Lung (tissue), 12 donors: ENCODE data around the gene CABP5. TPM values are rescaled to one million over a fixed set of nuclear protein-coding genes. Genes with fewer than 3 reads are reported as not detected.

ENCODE experiments used
- ATAC-seq: fragments of 200-7000 bp; cut with Tn5 transposase; one replicate; pipeline ENCODE4 v1.9.1; 2020; ENCODE audit warnings: moderate number of reproducible peaks; ENCODE audit not compliant: insufficient read depth, low FRiP score
- DNase-seq, 3 donors: peaks; one replicate each; pipeline ENCODE4 v3.0.0-alpha.2; 2013 to 2017
- H3K27ac ChIP-seq, 2 donors: one replicate each; pipeline ENCODE4 v1.5.1; 2013; ENCODE audit warnings: mild to moderate bottlenecking in 2 of 2, moderate library complexity in 2 of 2, control low read depth in 1 of 2, inconsistent platforms in 1 of 2, low read depth in 1 of 2, low read length in 1 of 2
- H3K27me3 ChIP-seq, 3 donors: one replicate each; pipeline ENCODE4 v1.5.1; 2013; ENCODE audit warnings: low read length in 2 of 3; ENCODE audit not compliant: control insufficient read depth in 3 of 3, insufficient read depth in 3 of 3
- H3K36me3 ChIP-seq, 4 donors: one replicate each; pipeline ENCODE4 v1.5.1; 2013; ENCODE audit warnings: low read length in 4 of 4, mild to moderate bottlenecking in 1 of 4, moderate library complexity in 1 of 4; ENCODE audit not compliant: control insufficient read depth in 4 of 4, insufficient read depth in 4 of 4
- H3K4me1 ChIP-seq, 5 donors: one replicate each; pipeline ENCODE4 v1.5.1; 2013; ENCODE audit warnings: low read length in 5 of 5, mild to moderate bottlenecking in 2 of 5, moderate library complexity in 1 of 5; ENCODE audit not compliant: control insufficient read depth in 5 of 5, insufficient read depth in 5 of 5
- H3K4me3 ChIP-seq: one replicate; pipeline ENCODE4 v1.5.1; 2013; ENCODE audit warnings: mild to moderate bottlenecking, control low read depth, moderate library complexity
- H3K9ac ChIP-seq, 2 donors: one replicate each; pipeline ENCODE4 v1.5.1; 2013; ENCODE audit warnings: low read length in 2 of 2, control low read depth in 1 of 2; ENCODE audit not compliant: insufficient read depth in 1 of 2
- H3K9me3 ChIP-seq, 4 donors: one replicate each; pipeline ENCODE4 v1.5.1; 2013; ENCODE audit warnings: low read length in 3 of 4, mild to moderate bottlenecking in 1 of 4, moderate library complexity in 1 of 4; ENCODE audit not compliant: control insufficient read depth in 4 of 4, insufficient read depth in 3 of 4
- WGBS, 2 donors: extraction: QIAGEN DNeasy Blood & Tissue Kit; methylation state at CpG; one replicate each; pipeline ENCODE4 v1.1.7; 2013; 5-methylcytosine and 5-hydroxymethylcytosine counted together
- polyA plus RNA-seq, 2 donors: library from polyadenylated mRNA; stranded (reverse); fragments of 200-250 nt; gene quantifications; one replicate each; pipeline ENCODE4 v1.2.1, GENCODE V29; 2013
- total RNA-seq, 2 donors: library from RNA; depleted of rRNA in 1 of 2; stranded (reverse); fragments of >200 nt in 1 of 2; gene quantifications; one replicate each; pipeline ENCODE4 v1.2.1, GENCODE V29; 2014 to 2021
- TF ChIP-seq, protein P1 (sequence below): IDR thresholded peaks from 2 replicates; pipeline ENCODE4 v1.5.1; 2012; ENCODE audit warnings: mild to moderate bottlenecking; ENCODE audit errors: control extremely low read depth, extremely low read depth
- donor health status: control.
- donor health status: control.
- donor health status: Bipolar disorder and iron deficiency.
- donor health status: healthy.
- donor health status: DM: yes; HTN: yes; CAD: no.

CABP5 gene
- total and polyA plus RNA-seq, 4 donors = 0.07 to 0.14 TPM; not detected in 2

DNA sequence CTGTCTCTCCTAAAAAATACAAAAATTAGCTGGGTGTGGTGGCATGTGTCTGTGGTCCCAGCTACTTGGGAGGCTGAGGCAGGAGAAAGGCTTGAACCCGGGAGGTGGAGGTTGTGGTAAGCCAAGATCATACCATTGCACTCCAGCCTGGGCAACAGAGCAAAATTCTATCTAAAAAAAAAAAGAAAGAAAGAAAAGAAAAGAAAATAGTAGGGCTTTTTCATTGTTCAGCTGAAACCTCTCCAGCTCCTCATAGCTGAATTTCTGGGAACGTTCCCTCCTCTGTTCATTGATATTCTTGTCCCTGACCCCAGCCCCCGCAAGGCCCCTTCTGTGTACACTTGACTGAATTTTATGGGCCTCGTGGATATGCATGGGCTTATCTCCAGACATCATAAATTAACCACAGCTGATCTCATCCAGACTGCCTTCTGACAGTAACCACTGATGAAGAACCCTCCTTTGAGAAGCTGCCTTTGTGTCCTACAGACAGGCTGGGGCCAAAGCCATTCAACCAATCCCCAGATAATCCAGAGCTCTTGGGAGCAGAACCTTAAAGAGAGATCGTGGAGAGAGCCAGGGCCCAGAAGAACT, 49.6 kb downstream of the CABP5 start, which contains the start of gene ELSPBP1:
ELSPBP1 (plus strand) TSS at position 424 of the 594 bp plus-strand sequence. CDS start 14,036 bp downstream, outside the sequence.
- Histone ChIP-seq H3K27me3 (peaks cover 0 to 7% (median 0%) of the 10 kb centered on the region in 3 donors), H3K4me1 (no peaks in the 10 kb centered on the region), H3K4me3 (no peak within 1 kb of the TSS), H3K9me3 (peaks cover 0 to 2% (median 0%) of the 10 kb centered on the region in 4 donors), H3K27ac (no peak within 1 kb of the TSS), H3K9ac (no peak within 1 kb of the TSS), H3K36me3 (no peaks in the 10 kb centered on the region)
- DNase-seq = no peak
- TF ChIP-seq, protein P1, sequence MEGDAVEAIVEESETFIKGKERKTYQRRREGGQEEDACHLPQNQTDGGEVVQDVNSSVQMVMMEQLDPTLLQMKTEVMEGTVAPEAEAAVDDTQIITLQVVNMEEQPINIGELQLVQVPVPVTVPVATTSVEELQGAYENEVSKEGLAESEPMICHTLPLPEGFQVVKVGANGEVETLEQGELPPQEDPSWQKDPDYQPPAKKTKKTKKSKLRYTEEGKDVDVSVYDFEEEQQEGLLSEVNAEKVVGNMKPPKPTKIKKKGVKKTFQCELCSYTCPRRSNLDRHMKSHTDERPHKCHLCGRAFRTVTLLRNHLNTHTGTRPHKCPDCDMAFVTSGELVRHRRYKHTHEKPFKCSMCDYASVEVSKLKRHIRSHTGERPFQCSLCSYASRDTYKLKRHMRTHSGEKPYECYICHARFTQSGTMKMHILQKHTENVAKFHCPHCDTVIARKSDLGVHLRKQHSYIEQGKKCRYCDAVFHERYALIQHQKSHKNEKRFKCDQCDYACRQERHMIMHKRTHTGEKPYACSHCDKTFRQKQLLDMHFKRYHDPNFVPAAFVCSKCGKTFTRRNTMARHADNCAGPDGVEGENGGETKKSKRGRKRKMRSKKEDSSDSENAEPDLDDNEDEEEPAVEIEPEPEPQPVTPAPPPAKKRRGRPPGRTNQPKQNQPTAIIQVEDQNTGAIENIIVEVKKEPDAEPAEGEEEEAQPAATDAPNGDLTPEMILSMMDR = no peak
- no peak for ATAC-seq
- 57 to 69% methylated on average over 5 of the region's 5 CpGs for WGBS, 2 donors

DNA sequence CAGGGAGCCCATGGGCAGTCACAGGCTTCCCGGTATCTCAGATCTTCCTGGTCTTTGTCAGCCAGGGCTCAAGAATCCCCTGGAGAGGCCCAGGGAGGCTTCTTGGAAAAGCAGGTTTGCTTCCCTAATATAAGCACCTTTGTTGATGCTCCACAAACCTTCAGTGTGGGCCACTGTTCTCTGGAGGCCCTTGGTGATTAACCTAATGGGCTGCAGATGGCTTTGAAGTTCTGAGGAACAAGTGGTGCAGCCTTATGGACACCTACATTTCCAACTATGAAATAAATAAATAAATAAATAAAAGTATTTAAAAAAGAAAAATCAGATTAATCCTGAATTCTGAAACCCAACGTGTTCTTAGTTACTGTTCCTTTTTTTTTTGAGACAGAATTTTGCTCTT, 51.8 kb downstream of the CABP5 start, which contains the start of gene BSPH1:
BSPH1 (minus strand) TSS at position 101 of the 400 bp plus-strand sequence; CDS start at position 12, 89 bp downstream.
- H3K4me1 ChIP-seq = no peaks in the 10 kb centered on the region
- TF ChIP-seq, protein P1 = no peak
- 63 to 67% methylated on average over 2 of the region's 2 CpGs for WGBS, 2 donors
- no peak within 1 kb of the TSS for H3K9ac ChIP-seq
- no peak for ATAC-seq
- peaks cover 0 to 7% (median 0%) of the 10 kb centered on the region in 3 donors for H3K27me3 ChIP-seq
- no peak within 1 kb of the TSS for H3K4me3 ChIP-seq
- H3K36me3 ChIP-seq = no peaks in the 10 kb centered on the region
- no peak for DNase-seq
- H3K27ac ChIP-seq = no peak within 1 kb of the TSS
- H3K9me3 ChIP-seq = peaks cover 0 to 4% (median 0%) of the 10 kb centered on the region in 4 donors

DNA sequence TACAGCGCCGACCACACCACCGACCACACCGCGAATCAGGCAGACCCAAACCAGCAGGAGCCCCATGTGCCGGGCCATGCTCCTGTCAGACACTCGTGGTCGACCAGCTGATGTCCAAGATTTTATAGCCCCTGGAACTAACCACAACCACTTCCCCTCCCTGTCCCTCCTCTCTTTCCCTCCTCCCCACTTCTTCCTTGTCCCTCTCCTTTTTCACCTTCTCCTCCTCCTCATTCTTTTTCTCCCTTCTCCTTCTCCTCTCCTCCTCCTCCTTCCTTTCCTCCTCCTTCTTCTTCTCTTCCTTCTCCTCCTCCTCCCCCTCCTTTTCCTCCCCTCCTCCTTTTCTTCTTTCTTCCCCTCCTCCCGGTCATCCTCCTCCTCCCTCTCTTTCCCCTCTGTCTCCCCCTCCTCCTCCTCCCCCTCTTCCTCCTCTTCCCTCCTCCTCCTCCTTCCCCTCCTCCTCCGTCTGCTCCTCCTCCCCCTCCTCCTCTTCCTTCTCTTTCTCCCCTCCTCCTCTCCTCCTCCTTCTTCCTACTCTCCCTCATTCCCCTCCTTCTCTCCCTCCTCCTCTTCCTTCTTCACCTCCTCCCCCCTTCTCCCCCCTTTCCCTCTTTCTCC, 52.6 kb downstream of the CABP5 start:
- DNase-seq = no peak
- Histone ChIP-seq H3K4me3 (no peak overlapping the region), H3K36me3 (no peaks in the 10 kb centered on the region), H3K9ac (no peak overlapping the region), H3K4me1 (no peaks in the 10 kb centered on the region), H3K27ac (no peak overlapping the region), H3K27me3 (peaks cover 0 to 7% (median 0%) of the 10 kb centered on the region in 3 donors), H3K9me3 (peaks cover 0 to 4% (median 0%) of the 10 kb centered on the region in 4 donors)
- WGBS, 2 donors = 42 to 50% methylated on average over 10 of the region's 10 CpGs
- TF ChIP-seq, protein P1 = no peak
- ATAC-seq = no peak

Other genes starting within 250 kb of the CABP5 start
- gene TPRX1, start 239.5 kb downstream of the CABP5 start, total RNA-seq = not detected
- gene TPRX1, start 239.5 kb downstream of the CABP5 start, polyA plus RNA-seq = not detected
- gene CRX, start 222.1 kb downstream of the CABP5 start, total RNA-seq = not detected
- under 1 TPM in 1 of 2 donors, not detected in 1; 0.02 TPM for gene CRX, start 222.1 kb downstream of the CABP5 start, polyA plus RNA-seq
- gene TPRX2, start 184.8 kb downstream of the CABP5 start, total RNA-seq = not detected
- gene TPRX2, start 184.8 kb downstream of the CABP5 start, polyA plus RNA-seq = not detected
- under 1 TPM in 1 of 2 donors, not detected in 1; 0.15 TPM for gene SULT2A1, start 157.8 kb downstream of the CABP5 start, total RNA-seq
- under 1 TPM in 1 of 2 donors, not detected in 1; 0.01 TPM for gene SULT2A1, start 157.8 kb downstream of the CABP5 start, polyA plus RNA-seq
- gene BSPH1, start 51.9 kb downstream of the CABP5 start, total RNA-seq = not detected
- gene BSPH1, start 51.9 kb downstream of the CABP5 start, polyA plus RNA-seq = not detected
- not detected for gene ELSPBP1, start 49.4 kb downstream of the CABP5 start, total RNA-seq
- gene ELSPBP1, start 49.4 kb downstream of the CABP5 start, polyA plus RNA-seq = not detected
- gene PLA2G4C, start 66.7 kb upstream of the CABP5 start, total RNA-seq = 10 to 100 TPM in 1 of 2 donors, 1 to 10 TPM in 1; 6.4 to 21.6 TPM
- 10 to 100 TPM in 1 of 2 donors, 1 to 10 TPM in 1; 8.3 to 12.0 TPM for gene PLA2G4C, start 66.7 kb upstream of the CABP5 start, polyA plus RNA-seq
- 10 to 100 TPM; 23.9 to 26.7 TPM for gene LIG1, start 126.3 kb upstream of the CABP5 start, total RNA-seq
- gene LIG1, start 126.3 kb upstream of the CABP5 start, polyA plus RNA-seq = 10 to 100 TPM; 10.6 to 40.5 TPM
- 1 to 10 TPM; 4.3 to 7.6 TPM for gene ZSWIM9, start 126.6 kb upstream of the CABP5 start, total RNA-seq
- gene ZSWIM9, start 126.6 kb upstream of the CABP5 start, polyA plus RNA-seq = 1 to 10 TPM; 3.4 to 4.2 TPM
- gene CARD8, start 211.8 kb upstream of the CABP5 start, total RNA-seq = 100 to 1,000 TPM in 1 of 2 donors, 10 to 100 TPM in 1; 53.8 to 114 TPM
- gene CARD8, start 211.8 kb upstream of the CABP5 start, polyA plus RNA-seq = 10 to 100 TPM; 43.0 to 52.6 TPM
- 1 to 10 TPM; 1.5 to 4.1 TPM for gene ZNF114, start 226.0 kb upstream of the CABP5 start, total RNA-seq
- under 1 TPM; 0.37 to 0.63 TPM for gene ZNF114, start 226.0 kb upstream of the CABP5 start, polyA plus RNA-seq